HG03175 (cell line): ENCODE results near the gene VCPKMT.
"Not testable (repeated sequence)": the region's sequence is repeated elsewhere in the genome, so short reads cannot be mapped to it uniquely, and the experiment has no call there.

Experiments
- ATAC-seq: cut with Tn5 transposase; IDR thresholded peaks from one replicate; pipeline ENCODE4 v1.9.1; 2021; ENCODE audit warnings: mild to moderate bottlenecking, moderate library complexity; ENCODE audit not compliant: unreplicated experiment

Gene VCPKMT

DNA sequence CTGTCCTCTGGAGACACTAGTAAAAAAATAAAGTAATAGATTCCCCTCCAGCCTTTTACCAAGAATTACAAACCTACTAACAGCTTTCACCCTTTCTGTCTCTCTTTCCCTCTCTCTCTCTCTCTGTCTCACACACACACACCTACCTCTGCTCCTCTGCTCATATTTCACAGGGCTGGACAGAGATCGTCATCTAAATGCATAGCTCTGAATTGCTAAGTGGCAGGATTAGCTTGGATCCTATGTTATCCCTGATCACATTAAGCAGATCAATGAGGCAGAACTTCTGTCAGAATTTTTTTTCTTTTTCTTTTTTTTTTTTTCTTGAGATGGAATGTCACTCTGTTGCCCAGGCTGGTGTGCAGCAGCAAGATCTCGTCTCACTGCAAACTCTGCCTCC, 22.9 kb downstream of the VCPKMT start:
- no peak for ATAC-seq

DNA sequence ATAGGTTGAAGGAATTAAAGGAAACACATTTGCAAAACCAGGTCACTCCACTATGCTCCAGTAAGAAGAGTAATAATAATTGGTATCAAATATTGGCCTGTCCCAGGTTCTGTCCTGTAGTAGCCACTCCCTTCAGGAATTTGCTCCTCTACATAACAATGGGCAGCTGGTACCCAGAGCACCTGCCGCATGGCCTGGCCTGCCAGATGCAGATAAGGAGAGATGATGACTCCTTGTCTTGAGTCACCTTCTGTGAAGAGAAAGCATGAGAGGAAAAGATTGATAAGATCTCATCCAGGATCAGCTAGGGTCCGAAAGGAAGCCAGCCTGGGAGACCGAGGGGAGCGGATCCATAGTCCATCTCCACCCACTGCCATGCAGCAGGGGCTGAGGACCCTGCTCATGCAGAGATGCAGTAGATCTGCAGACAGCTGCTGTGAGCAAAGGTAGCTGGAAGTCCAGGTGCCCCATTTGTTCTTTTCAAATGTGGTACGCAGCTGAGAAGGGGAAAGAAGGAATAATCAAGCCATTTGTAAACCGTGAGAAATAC, 24.3 kb downstream of the VCPKMT start:
- no peak for ATAC-seq

DNA sequence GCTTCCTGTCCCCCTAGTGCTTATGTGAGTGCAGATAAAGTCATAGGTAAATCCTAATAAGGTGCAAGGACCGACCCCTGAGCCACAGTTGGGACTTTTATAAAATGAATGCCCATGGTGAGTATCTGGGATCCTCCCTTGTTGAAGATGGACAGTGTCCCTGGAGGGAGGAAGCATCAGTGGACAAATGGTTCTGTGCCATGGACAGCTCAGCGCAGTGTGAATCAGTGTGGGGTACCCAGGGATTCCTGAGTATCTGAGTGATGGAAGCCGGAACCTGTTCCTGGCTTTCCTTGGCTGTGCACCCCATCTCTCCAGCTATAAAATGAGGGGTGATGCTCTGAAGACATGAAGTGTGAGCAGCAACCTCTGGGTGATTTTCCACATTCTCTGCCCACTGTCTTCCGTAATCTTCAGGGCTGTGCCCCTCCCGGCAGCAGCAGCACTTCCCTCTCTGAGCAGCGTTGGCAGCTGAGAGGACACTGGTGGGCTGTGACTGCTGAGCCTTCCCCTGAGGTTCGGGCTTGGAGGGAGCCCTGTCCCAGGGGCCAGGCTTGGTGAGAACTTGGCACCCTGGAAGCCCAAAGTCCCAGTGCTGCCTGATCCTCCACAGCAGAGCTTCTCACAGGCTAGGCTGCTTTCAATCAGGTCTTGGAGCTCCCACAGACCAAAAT, 25.0 kb downstream of the VCPKMT start:
- ATAC-seq = no peak

DNA sequence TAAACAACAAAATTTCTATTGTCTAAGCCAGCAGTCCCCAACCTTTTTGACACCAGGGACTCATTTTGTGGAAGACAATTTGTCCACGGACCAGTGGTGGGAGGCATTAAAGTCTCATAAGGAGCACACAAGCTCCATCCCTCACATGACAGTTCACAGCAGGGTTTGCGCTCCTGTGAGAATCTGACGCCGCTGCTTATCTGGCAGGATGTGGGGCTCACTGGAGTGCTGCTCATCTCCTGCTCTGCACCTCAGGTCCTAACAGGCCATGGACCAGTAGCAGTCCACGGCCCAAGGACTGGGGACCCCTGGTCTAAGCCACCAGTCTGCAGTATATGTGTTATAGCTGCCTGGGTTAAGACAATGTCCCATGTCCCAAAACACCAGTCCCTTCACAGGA, 27.2 kb downstream of the VCPKMT start:
- ATAC-seq = no peak

DNA sequence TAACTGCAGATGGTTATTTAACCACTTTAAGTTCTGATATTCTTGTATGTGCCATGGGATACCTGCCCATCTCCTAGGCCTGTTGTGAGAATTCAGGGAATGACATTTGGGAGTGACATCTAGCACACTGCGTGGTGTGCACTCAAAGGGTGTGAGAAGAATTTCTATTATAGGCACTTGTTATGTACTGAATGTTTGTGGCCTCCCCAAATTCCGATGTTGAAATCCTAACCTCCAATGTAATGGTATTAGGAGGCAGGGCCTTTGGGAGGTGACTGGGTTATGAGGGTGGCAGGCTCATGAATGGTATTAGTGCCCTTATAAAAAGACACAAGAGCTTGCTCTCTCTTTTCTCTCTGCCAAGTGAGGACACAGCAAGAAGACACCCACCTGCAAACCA, 27.6 kb downstream of the VCPKMT start:
- no peak for ATAC-seq

DNA sequence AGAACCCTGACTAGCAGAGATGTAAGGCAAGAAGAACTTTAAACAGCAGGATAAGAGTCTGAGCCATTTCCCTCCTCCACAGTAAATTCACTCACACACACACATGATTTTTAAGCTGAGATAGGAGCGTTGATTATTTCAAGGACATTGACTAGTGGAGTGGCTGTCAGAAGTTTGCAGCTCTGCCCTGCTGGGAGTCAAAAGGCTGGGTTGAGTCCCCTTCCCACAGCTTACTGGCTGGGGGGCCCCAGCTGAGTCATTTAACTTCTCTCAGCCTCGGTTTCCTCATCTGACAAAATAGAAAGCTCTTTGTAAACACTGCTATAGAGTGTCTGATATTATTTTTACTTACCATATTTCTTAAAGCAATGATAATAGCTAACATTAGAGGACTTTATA, 28.3 kb downstream of the VCPKMT start:
- no peak for ATAC-seq

DNA sequence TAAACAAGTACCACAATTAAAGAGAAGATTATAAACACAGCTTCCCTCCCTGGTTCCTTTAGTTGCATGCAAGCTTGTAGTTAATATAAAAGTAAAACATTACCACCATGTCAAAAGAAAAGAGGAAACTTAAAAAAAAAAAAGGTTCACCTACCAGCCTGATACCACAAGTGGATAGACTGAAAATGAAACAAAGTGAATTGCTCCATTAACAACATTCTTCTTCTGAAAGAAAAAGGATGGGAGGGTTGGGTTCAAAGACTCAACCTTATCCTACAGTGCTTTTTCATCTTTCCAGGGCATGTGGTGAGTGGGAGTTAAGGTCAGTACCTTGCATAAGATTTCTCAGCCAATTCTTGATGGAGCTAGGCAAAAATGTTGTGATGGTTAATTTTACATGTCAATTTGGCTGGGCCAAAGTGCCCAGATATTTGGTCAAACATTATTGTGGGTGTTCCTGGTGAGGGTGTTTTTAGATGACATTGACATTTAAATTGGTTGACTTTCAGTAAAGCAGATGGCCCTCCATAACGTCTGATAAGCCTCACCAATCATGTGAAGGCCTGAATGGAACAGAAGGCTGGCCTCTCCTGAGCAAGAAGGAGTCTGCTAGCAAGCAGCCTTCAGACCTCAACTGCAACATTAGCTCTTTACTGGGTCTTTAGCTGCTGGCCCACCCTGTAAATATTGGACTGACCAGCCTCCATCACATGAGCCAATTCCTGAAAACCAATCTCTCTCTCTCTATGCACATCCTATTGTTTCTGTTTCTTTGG, 28.8 kb downstream of the VCPKMT start:
- no peak for ATAC-seq

DNA sequence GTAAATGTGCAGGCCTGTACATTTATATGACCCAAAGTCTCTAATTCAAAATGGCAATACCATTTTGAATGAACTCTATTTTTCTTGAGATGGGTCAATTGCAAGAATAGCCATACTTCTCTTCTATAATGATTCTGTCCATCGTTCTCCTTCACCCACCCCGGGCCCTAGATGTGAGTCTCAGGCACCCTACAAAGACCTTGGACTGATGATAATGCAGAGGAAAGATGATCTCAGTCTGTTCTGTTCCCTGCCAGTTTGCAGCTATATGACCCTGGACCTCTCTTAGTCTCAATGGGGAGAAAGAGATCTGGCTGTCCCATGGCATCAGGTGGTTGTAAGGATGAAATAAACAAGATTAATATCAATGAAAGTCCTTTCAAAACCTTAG, 30.1 kb downstream of the VCPKMT start:
- ATAC-seq = no peak

DNA sequence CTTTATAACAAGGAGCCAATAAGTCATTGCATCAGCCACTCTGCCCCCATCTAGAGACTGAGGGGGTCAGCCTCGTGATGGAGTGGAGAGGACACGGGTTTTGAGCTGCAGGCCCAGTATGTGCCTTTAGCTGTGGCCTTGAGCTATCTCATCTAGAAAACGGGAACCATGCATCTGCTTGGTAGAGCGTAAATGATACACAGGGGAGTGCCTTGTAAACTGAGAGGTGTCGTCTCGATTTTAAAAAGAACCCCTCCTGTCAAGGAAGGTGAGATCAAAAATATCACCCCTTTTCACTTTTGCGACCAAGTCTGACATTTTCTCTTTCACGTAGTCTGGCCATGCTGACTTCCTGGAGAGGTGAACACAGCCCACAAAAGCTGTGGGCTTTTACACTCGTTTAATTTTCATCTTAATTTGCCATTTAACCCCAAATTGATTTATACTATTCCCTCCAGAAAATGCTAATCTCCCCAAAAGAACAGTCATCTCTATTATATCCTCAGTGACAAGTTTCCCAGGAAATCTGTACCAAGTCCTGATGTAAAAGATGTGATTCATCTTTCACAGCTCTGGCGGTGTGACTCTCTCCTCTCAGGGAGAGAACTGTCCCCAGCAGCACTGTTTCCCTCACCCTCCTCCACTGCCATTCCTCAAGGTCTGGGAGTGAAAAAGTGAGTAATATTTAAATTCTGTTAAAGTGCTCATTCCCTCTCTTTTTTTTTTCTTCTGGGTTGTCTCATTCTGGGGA, 30.6 kb downstream of the VCPKMT start:
- peak; percentile 63 for ATAC-seq

DNA sequence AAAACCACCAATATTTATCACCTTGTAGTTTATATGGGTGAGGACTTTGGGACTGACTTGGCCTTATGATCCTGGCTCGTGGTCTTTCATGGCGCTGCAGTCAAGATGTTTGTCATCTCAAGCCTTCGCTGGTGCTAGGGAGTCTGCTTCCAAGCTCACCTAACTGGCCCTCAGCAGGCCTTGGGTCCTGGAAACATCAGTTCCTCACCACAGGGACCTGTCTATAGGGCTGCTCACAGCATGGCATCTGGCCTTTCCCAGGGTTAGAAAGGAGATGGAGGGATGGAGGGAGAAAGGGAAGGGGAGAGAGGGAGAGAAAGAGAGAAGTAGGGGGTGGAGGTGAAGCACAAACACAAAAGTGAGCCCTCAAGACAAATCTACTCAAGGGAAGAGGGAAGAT, 31.7 kb downstream of the VCPKMT start:
- no peak for ATAC-seq

DNA sequence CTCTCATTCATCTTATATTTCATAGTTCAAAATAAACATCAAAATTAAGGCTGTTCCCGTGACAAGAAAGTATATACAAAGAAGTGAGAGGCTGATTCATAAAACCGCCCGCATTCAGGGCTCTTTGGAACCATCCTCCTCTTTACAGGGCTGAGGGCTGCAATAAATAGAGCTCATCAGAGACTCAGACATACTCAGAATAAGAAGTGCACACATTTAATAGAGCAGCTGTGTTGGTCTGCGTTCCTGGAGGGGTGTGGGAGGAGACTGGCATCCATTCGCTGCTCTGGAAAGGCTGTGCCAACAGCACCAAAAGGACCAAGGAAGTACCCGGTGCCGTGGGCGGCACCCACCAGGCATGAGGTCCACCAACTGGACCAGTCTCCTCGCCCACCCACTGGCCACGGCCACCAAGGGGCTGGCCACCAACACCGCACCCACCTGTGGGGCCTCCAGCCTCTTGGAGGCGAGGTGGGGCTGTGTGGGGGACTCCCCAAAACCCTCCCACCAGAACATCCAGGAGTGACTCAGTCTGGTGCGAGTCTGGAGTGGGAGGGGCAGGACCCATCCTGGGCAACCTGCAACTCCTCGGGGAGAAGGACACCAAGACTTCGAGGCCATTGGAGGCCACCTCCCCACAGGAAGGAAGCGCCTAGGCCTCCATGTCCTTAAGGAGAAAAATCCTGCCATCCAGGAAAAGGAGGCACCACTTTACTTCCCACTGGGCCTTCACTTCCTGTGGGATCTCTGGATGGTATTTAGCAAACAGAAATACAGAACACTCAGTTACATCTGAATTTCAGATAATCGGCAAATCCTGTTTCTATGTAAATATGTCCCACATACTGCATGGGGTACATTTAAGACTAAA, 32.7 kb downstream of the VCPKMT start:
- peak; percentile 33 for ATAC-seq

DNA sequence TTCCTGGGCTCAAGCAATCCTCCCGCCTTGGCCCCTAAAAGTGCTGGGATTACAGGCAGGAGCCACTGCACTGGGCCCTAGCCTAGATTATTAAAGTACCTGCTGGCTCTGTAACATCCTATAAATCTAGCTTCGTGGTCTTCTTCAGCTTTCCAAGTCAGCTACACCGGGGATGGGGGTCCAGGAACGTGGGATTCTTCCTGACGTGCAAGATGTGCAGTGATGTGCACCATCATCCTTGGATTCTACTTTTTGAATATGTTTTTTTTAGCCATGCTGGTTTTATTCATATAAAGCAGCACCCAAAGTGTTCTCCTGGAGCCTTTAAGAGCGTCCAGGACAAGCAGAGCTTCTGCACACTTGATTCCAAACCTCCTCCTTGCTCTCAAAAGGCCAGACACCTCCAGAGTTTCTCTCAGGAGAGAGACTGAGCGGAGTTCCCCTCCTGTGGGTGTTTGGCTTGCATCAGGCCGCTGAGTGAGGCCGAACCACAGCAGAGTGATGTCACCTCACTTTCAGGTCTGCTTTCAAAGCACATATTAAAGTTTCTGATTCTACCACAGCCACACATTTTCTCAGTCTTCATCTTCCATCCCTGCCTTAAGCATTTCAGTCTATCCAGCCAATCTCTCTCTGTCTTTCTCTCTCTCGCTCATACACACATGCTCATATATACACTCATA, 33.4 kb downstream of the VCPKMT start:
- ATAC-seq = peak; percentile 70

DNA sequence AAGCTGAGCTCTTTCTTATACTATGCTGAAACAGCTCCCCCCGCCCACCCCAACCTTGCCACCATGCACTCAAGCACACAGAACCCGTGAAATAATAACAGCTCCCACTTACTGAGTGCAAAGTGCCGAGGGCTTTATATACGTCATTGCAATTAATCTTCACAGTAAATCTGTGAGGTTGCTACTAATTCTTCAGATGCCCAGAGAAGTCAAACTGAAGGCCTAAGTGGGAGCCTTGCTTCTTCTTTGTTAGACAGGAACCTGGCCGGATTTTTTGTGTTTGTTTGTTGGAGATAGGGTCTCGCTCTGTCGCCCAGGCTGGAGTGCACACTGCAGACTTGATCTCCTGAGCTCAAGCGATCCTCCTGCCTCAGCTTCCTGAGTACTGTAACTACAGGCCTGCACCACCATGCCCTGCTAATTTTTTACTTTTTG, 34.0 kb downstream of the VCPKMT start:
- no peak for ATAC-seq

DNA sequence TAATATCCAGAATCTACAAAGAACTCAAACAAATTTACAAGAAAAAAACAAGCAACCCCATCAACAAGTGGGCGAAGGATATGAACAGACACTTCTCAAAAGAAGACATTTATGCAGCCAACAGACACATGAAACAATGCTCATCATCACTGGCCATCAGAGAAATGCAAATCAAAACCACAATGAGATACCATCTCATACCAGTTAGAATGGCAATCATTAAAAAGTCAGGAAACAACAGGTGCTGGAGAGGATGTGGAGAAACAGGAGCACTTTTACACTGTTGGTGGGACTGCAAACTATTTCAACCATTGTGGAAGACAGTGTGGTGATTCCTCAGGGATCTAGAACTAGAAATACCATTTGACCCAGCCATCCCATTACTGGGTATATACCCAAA, 37.3 kb downstream of the VCPKMT start:
- not testable (repeated sequence) for ATAC-seq

DNA sequence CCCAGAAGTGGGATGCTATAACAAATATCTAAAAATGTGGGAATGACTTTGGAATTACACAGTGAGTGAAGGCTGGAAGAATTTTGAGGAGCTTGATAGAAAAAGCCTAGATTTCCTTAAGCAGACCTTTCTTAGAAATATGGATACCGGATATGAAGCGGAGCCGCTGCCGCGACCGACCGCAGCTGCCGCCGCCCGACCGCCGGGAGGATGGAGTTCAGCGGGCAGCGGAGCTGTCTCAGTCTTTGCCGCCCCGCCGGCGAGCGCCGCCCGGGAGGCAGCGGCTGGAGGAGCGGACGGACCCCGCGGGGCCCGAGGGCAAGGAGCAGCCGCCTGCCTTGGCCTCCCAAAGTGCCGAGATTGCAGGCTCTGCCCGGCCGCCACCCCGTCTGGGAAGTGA, 42.7 kb downstream of the VCPKMT start:
- not testable (repeated sequence) for ATAC-seq

DNA sequence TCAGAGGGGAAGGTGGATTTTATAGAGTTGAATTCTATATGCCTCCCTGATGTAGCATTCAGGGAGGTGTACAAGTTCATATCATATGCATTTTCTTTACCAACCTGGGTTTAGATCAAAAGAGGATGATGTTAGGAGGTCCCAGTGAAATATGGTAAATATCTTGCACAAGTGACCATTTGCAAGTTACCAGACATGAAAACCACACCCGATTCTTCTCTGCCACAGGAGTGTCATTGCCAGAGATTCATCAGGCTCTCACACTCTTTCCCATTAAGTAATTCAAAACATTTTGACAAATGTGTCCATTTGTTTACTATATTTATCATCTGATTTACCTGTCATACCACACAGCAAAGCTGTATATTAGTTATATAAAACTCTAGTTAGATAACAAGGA, 44.0 kb downstream of the VCPKMT start:
- ATAC-seq = no peak

DNA sequence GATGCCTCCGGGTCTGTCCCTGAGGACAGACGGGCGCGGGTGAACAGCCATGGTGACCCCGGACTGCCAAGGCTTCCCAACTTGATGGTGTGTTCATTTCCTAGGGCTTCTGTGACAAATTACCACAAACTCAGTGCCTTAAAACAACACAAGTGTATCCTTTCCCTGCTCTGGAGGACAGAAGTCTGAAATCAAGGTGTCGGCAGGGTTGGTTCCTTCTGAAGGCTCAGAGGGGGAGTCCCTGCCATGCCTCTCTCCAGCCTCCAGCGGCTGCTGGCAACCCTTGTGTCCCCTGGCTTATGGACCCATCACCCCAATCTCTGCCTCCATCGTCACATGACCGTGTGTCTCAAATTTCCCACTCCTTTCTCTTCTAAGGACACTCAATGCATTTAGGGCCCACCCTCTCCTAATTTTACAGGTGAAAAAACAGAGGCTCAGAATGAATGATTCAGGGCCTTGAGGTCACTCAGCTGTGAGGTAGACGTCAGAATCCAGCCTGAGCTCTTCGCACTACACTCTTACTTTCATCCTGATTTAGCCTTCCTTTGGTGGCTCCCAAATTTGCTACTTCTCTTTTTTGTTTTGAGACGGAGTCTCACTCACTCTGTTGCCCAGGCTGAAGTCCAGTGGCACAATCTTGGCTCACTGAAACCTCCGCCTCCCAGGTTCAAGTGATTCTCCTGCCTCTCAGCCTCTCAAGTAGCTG, 45.4 kb downstream of the VCPKMT start:
- ATAC-seq = no peak

DNA sequence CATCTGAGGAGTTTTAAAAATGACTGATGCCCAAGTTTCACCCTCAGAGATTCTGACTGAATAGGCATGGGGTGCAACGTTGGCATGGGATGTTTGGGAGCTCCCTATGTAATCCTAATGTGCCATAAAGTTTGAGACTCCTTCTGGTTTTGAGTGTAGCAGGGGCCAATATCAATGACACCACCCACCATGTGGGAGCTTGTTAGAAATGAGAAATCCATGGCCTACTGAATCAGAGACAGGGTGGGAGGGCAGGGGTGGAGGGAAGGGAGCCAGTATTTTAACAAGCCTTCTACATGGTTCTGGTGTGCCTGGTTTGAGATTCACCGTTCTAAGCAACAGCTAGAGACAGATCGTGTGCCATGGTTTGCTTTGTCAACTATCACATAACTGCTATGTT, 46.1 kb downstream of the VCPKMT start:
- ATAC-seq = no peak

DNA sequence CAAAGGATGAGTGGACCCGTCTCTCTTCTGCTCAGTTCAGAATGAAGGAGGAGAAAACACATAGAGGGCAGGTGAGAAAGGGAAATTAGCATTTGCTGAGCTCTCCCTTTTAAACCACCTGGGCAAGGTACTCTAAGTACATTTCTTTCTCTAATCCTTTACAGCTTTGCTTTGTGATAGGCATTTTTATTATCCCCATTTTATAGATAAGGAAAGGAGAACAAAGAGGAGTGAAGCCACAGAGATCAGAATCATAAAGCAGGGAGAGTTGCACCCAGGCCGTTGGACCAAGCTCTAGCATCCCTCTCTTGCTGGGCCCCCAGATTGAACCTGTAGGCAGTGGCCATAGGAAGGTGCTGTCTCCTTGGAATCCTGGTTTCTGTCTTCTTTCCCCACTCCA, 47.0 kb downstream of the VCPKMT start:
- ATAC-seq = no peak
